ENCODE results near the gene BBS4. TPM values are rescaled to one million over a fixed set of nuclear protein-coding genes. Genes with fewer than 3 reads are reported as not detected.

The BBS4 gene
- total RNA-seq, 2 donors from 2014 or later, result 26.7 to 63.8 TPM

DNA sequence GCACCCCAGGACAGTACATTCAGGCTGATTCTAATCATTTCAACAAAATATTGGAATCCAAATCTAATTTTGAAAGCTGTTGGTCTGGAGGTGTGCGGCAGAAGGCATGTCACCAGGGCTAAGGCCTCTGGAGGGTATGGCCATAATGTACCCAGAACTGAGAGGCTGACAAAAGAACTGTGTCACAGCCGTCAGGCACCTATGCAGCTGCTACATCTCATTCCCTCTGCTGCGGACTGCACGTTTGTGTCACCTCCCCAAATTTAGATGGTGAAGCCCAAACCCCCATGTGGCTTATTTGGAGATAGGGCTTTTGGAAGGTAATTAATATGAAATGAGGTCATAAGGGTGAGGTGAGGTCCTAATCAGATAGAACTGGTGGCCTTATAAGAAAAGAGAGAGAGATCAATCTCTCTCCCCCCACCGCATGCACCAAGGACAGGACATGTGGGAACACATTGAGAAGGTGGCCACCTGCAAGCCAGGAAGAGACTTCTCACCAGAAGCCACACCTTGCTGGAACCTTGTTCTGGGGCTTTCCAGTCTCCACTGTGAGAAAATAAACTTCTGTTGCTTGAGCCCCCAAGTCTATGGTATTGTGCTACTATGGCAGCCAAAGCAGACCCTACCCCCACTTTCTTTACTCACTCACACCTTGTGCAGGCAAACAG, 74.7 kb downstream of the BBS4 start:
- intact Hi-C loops (cut with DNase I), result no loop called here
- DNase-seq (ENCODE audit: low spot score), result no peak
- Histone ChIP-seq H3K27ac (no peak overlapping the region), H3K4me1 (replicated peaks) (no peaks in the 10 kb centered on the region), H3K4me3 (no peak overlapping the region), H3K36me3 (no peaks in the 10 kb centered on the region), H3K9me3 (no peaks in the 10 kb centered on the region), H3K27me3 (replicated peaks; ENCODE audit: insufficient read depth) (no peaks in the 10 kb centered on the region)
- WGBS, result 88% methylated on average over 5 of the region's 5 CpGs
- TF ChIP-seq POLR2A (IDR thresholded peaks at IDR 0.05) (no peak), CTCF (IDR thresholded peaks at IDR 0.05) (no peak), POLR2AphosphoS5 (IDR thresholded peaks at IDR 0.05) (no peak)

DNA sequence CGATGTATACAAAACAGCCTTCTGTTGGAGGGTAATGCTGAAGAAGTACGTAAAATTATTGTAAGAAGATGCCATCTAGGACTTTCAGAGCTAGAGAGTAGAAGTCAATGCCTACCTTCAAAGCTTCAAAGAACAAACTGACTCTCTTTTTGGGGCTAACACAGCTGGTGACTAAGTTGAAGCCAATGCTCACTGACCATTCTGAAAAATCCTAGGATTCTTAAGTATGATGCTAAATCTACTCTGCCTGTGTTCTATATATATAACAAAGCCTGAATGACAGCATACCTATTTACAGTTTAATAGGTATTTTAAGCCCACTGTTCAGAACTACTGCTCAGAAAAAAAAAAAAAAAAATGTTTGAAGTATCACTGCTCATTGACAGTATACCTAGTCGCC, 78.6 kb downstream of the BBS4 start:
- Histone ChIP-seq H3K9me3 (no peaks in the 10 kb centered on the region), H3K4me3 (no peak overlapping the region), H3K27me3 (replicated peaks; ENCODE audit: insufficient read depth) (no peaks in the 10 kb centered on the region), H3K4me1 (replicated peaks) (no peaks in the 10 kb centered on the region), H3K27ac (no peak overlapping the region), H3K36me3 (no peaks in the 10 kb centered on the region)
- WGBS, result 96% methylated on average over 3 of the region's 3 CpGs
- no peak for DNase-seq (ENCODE audit: low spot score)
- intact Hi-C loops (cut with DNase I), result no loop called here
- TF ChIP-seq CTCF (IDR thresholded peaks at IDR 0.05) (no peak), POLR2AphosphoS5 (IDR thresholded peaks at IDR 0.05) (no peak), POLR2A (IDR thresholded peaks at IDR 0.05) (no peak)

- H3K27me3 ChIP-seq (replicated peaks; ENCODE audit: insufficient read depth), result no peaks in the 10 kb centered on the region
- H3K4me1 ChIP-seq (replicated peaks), result no peaks in the 10 kb centered on the region
- H3K27ac ChIP-seq, result no peak overlapping the region
- intact Hi-C loops (cut with DNase I), result no loop called here
- WGBS, result 97% methylated on average over 2 of the region's 2 CpGs
- DNase-seq (ENCODE audit: low spot score), result no peak
- TF ChIP-seq POLR2A (IDR thresholded peaks at IDR 0.05) (no peak), CTCF (IDR thresholded peaks at IDR 0.05) (no peak), POLR2AphosphoS5 (IDR thresholded peaks at IDR 0.05) (no peak)
- H3K4me3 ChIP-seq, result no peak overlapping the region
- H3K9me3 ChIP-seq, result no peaks in the 10 kb centered on the region
- no peaks in the 10 kb centered on the region for H3K36me3 ChIP-seq
These were observed 80.0 kb downstream of the BBS4 start for GRCh38 chr15:72766025-72766424.

DNA sequence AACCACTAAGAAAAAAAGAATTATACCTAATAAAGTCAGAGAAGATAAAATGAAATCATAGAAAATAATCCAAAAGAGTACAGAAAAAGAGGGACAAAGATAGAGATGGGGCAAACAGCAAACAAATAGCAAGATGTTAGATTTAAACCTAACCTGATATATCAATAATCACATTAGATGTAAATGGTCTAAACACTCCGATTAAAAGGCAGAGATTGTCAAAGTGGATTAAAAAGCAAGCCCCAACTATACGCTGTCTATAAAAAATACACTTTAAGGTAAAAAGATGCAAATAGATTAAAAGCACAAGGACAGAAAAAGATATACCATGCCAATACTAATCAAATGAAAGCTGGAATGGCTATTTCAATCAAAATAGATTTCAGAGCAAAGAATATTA, 80.8 kb downstream of the BBS4 start:
- no peak overlapping the region for H3K27ac ChIP-seq
- no peak overlapping the region for H3K4me3 ChIP-seq
- H3K27me3 ChIP-seq (replicated peaks; ENCODE audit: insufficient read depth), result no peaks in the 10 kb centered on the region
- H3K9me3 ChIP-seq, result no peaks in the 10 kb centered on the region
- DNase-seq (ENCODE audit: low spot score), result no peak
- TF ChIP-seq CTCF (IDR thresholded peaks at IDR 0.05), result no peak
- TF ChIP-seq POLR2A (IDR thresholded peaks at IDR 0.05), result no peak
- TF ChIP-seq POLR2AphosphoS5 (IDR thresholded peaks at IDR 0.05), result no peak
- no peaks in the 10 kb centered on the region for H3K4me1 ChIP-seq (replicated peaks)
- H3K36me3 ChIP-seq, result no peaks in the 10 kb centered on the region
- intact Hi-C loops (cut with DNase I), result no loop called here
- 97% methylated on average over 2 of the region's 2 CpGs for whole genome bisulfite sequencing

- no peaks in the 10 kb centered on the region for H3K27me3 ChIP-seq (replicated peaks; ENCODE audit: insufficient read depth)
- 88% methylated on average over 6 of the region's 6 CpGs for WGBS
- H3K36me3 ChIP-seq, result no peaks in the 10 kb centered on the region
- no peaks in the 10 kb centered on the region for H3K9me3 ChIP-seq
- no peak for DNase-seq (ENCODE audit: low spot score)
- no peaks in the 10 kb centered on the region for H3K4me1 ChIP-seq (replicated peaks)
- TF ChIP-seq POLR2A (IDR thresholded peaks at IDR 0.05) (no peak), POLR2AphosphoS5 (IDR thresholded peaks at IDR 0.05) (no peak), CTCF (IDR thresholded peaks at IDR 0.05) (no peak)
- H3K4me3 ChIP-seq, result no peak overlapping the region
- intact Hi-C loops (cut with DNase I), result no loop called here
- no peak overlapping the region for H3K27ac ChIP-seq
These were observed 84.8 kb downstream of the BBS4 start for GRCh38 chr15:72770673-72771328.
